HEK293 (cell line): Measurements from ENCODE around the gene FNDC3A.
A peak's percentile ranks its signal among the peaks of the same experiment; 100 is the strongest.

Source experiments
- HIC1 ChIP-seq: fragments of 450-650 bp; formaldehyde crosslinking; IDR thresholded peaks from 2 replicates; pipeline ENCODE4 v1.5.1; 2016; ENCODE audit warnings: missing biosample characterization, missing genetic modification characterization
- PRDM4 ChIP-seq: fragments of 450-650 bp; formaldehyde crosslinking; IDR thresholded peaks from 2 replicates; pipeline ENCODE4 v1.5.1; 2017; ENCODE audit warnings: missing biosample characterization, missing genetic modification characterization
- SALL2 ChIP-seq: fragments of 450-650 bp; formaldehyde crosslinking; IDR thresholded peaks from 2 replicates; pipeline ENCODE4 v1.5.0; 2017; ENCODE audit warnings: missing biosample characterization, mild to moderate bottlenecking, missing genetic modification characterization, borderline replicate concordance
- SETDB1 ChIP-seq: IDR thresholded peaks from one replicate; pipeline ENCODE4 v1.6.1; 2017; ENCODE audit warnings: mild to moderate bottlenecking, low read length, moderate library complexity, mixed read lengths; ENCODE audit not compliant: insufficient read length
- YY2 ChIP-seq: fragments of 450-650 bp; formaldehyde crosslinking; IDR thresholded peaks from 2 replicates; pipeline ENCODE4 v1.5.1; 2016; ENCODE audit warnings: missing biosample characterization, missing genetic modification characterization
- ZBTB1 ChIP-seq: fragments of 450-650 bp; formaldehyde crosslinking; IDR thresholded peaks from 2 replicates; pipeline ENCODE4 v1.5.1; 2016; ENCODE audit warnings: missing biosample characterization, missing genetic modification characterization
- ZNF140 ChIP-seq: fragments of 450-650 bp; formaldehyde crosslinking; IDR thresholded peaks from 2 replicates; pipeline ENCODE4 v1.5.1; 2016; ENCODE audit warnings: missing biosample characterization, missing genetic modification characterization
- ZNF148 ChIP-seq: fragments of 450-650 bp; formaldehyde crosslinking; IDR thresholded peaks from 2 replicates; pipeline ENCODE4 v1.5.0; 2017; ENCODE audit warnings: missing biosample characterization, missing genetic modification characterization, borderline replicate concordance
- ZNF157 ChIP-seq: fragments of 450-650 bp; formaldehyde crosslinking; IDR thresholded peaks from 2 replicates; pipeline ENCODE4 v1.5.1; 2016; ENCODE audit warnings: missing biosample characterization, missing genetic modification characterization
- ZNF174 ChIP-seq: fragments of 450-650 bp; formaldehyde crosslinking; IDR thresholded peaks from 2 replicates; pipeline ENCODE4 v1.5.0; 2017; ENCODE audit warnings: missing biosample characterization, mild to moderate bottlenecking, missing genetic modification characterization
- ZNF211 ChIP-seq: fragments of 450-650 bp; formaldehyde crosslinking; IDR thresholded peaks from 2 replicates; pipeline ENCODE4 v1.5.1; 2016; ENCODE audit warnings: low read depth, missing biosample characterization, missing genetic modification characterization
- ZNF221 ChIP-seq: fragments of 450-650 bp; formaldehyde crosslinking; IDR thresholded peaks from 2 replicates; pipeline ENCODE4 v1.5.1; 2017; ENCODE audit warnings: missing biosample characterization, missing genetic modification characterization, borderline replicate concordance
- ZNF223 ChIP-seq: fragments of 450-650 bp; formaldehyde crosslinking; IDR thresholded peaks from 2 replicates; pipeline ENCODE4 v1.5.1; 2016; ENCODE audit warnings: missing biosample characterization, missing genetic modification characterization
- ZNF248 ChIP-seq: fragments of 450-650 bp; formaldehyde crosslinking; IDR thresholded peaks from 2 replicates; pipeline ENCODE4 v1.5.1; 2017; ENCODE audit warnings: missing biosample characterization, missing genetic modification characterization
- ZNF26 ChIP-seq: fragments of 450-650 bp; formaldehyde crosslinking; IDR thresholded peaks from 2 replicates; pipeline ENCODE4 v1.5.1; 2016; ENCODE audit warnings: missing biosample characterization, missing genetic modification characterization
- ZNF292 ChIP-seq: fragments of 450-650 bp; formaldehyde crosslinking; IDR thresholded peaks from 2 replicates; pipeline ENCODE4 v1.5.1; 2016; ENCODE audit warnings: low read depth, missing biosample characterization, missing genetic modification characterization, borderline replicate concordance
- ZNF335 ChIP-seq: fragments of 450-650 bp; formaldehyde crosslinking; conservative IDR thresholded peaks from 2 replicates; pipeline ENCODE4 v1.5.1; 2016; ENCODE audit warnings: missing biosample characterization, missing genetic modification characterization
- ZNF426 ChIP-seq: fragments of 450-650 bp; formaldehyde crosslinking; IDR thresholded peaks from 2 replicates; pipeline ENCODE4 v1.5.1; 2017; ENCODE audit warnings: missing biosample characterization, missing genetic modification characterization, mild to moderate bottlenecking, inconsistent platforms, moderate library complexity
- ZNF449 ChIP-seq: fragments of 450-650 bp; formaldehyde crosslinking; IDR thresholded peaks from 2 replicates; pipeline ENCODE4 v1.5.1; 2017; ENCODE audit warnings: missing biosample characterization, mild to moderate bottlenecking, missing genetic modification characterization, moderate library complexity
- ZNF548 ChIP-seq: fragments of 450-650 bp; formaldehyde crosslinking; IDR thresholded peaks from 2 replicates; pipeline ENCODE4 v1.5.1; 2016; ENCODE audit warnings: missing biosample characterization, missing genetic modification characterization
- ZNF621 ChIP-seq: fragments of 450-650 bp; formaldehyde crosslinking; IDR thresholded peaks from 2 replicates; pipeline ENCODE4 v1.5.1; 2017; ENCODE audit warnings: missing biosample characterization, missing genetic modification characterization
- ZNF623 ChIP-seq: fragments of 450-650 bp; formaldehyde crosslinking; IDR thresholded peaks from 2 replicates; pipeline ENCODE4 v1.5.1; 2016; ENCODE audit warnings: missing biosample characterization, missing genetic modification characterization
- ZNF645 ChIP-seq: fragments of 450-650 bp; formaldehyde crosslinking; IDR thresholded peaks from 2 replicates; pipeline ENCODE4; 2016; ENCODE audit warnings: missing biosample characterization, missing genetic modification characterization
- ZNF658 ChIP-seq: fragments of 450-650 bp; formaldehyde crosslinking; IDR thresholded peaks from 2 replicates; pipeline ENCODE4; 2016; ENCODE audit warnings: missing biosample characterization, missing genetic modification characterization
- ZNF704 ChIP-seq: fragments of 450-650 bp; formaldehyde crosslinking; IDR thresholded peaks from 2 replicates; pipeline ENCODE4 v1.5.1; 2016; ENCODE audit warnings: missing biosample characterization, missing genetic modification characterization

The FNDC3A gene

GRCh38 chr13:49247643-49248621, 272.2 kb downstream of the FNDC3A start, which contains the start of gene CDADC1 (continued):
- no peak for TF ChIP-seq SALL2 (tag by site-specific recombination)
- no peak for TF ChIP-seq YY2 (tag by site-specific recombination)
- TF ChIP-seq ZNF26 (tag by site-specific recombination): no peak
- no peak for TF ChIP-seq HIC1 (tag by site-specific recombination)
- TF ChIP-seq ZNF645 (tag by site-specific recombination): no peak
- TF ChIP-seq ZNF449 (tag by site-specific recombination): no peak; the same call in 1 of the 2 replicates
- no peak for TF ChIP-seq ZNF223
- TF ChIP-seq ZNF211 (tag by site-specific recombination): no peak
- no peak for TF ChIP-seq ZNF248 (tag by site-specific recombination)
- TF ChIP-seq ZNF621 (tag by site-specific recombination): no peak
- no peak for TF ChIP-seq ZNF140 (tag by site-specific recombination)
- no peak for TF ChIP-seq ZNF148 (tag by site-specific recombination)
- TF ChIP-seq ZNF157: no peak
- no peak for TF ChIP-seq ZNF221
- no peak for TF ChIP-seq ZBTB1
- no peak for TF ChIP-seq ZNF292 (tag by site-specific recombination)
- TF ChIP-seq ZNF623 (tag by site-specific recombination): no peak
- no peak; the same call in 1 of the 2 replicates for TF ChIP-seq PRDM4 (tag by site-specific recombination)
- TF ChIP-seq ZNF335 (tag by site-specific recombination): peak; percentile 77
- no peak for TF ChIP-seq ZNF548 (tag by site-specific recombination)
- no peak for TF ChIP-seq ZNF658 (tag by site-specific recombination)
- TF ChIP-seq SETDB1: no peak
- TF ChIP-seq ZNF704 (tag by site-specific recombination): no peak
- TF ChIP-seq ZNF426 (tag by site-specific recombination): no peak
- TF ChIP-seq ZNF174 (tag by site-specific recombination): no peak
